SK-N-SH (cell line): Measurements from ENCODE around the gene ESM1.

ENCODE experiments used
- CTCF ChIP-seq: fragments of 200-600 bp; sonication (generic); IDR thresholded peaks from 2 replicates; pipeline ENCODE4 v1.6.1; 2017; ENCODE audit warnings: antibody characterized with exemption, mild to moderate bottlenecking, moderate library complexity
- EP300 ChIP-seq, 2 experiments: IDR thresholded peaks; 2 replicates each; pipeline versions ENCODE4 v1.4.0 to v1.6.1; 2012; ENCODE audit warnings: borderline replicate concordance in 1 of 2, low read depth in 1 of 2, low read length in 1 of 2
- EZH2phosphoT487 ChIP-seq: fragments of 200-600 bp; sonication (generic); IDR thresholded peaks from 2 replicates; pipeline ENCODE4 v1.6.1; 2017; ENCODE audit warnings: low read depth, mixed run types, mild to moderate bottlenecking, antibody characterized with exemption, moderate library complexity, borderline replicate concordance
- FOXJ3 ChIP-seq: sonication (generic); formaldehyde crosslinking; IDR thresholded peaks from 2 replicates; pipeline ENCODE4 v1.5.1; 2020; ENCODE audit warnings: mild to moderate bottlenecking, missing genetic modification reagents
- IRF3 ChIP-seq: fragments of 150-350 bp; IDR thresholded peaks from 2 replicates; pipeline ENCODE4 v1.6.1; 2016; ENCODE audit warnings: mild to moderate bottlenecking, low read depth, low read length
- MAX ChIP-seq: IDR thresholded peaks from 2 replicates; pipeline ENCODE4 v1.4.0; 2012; ENCODE audit warnings: low read depth
- NRF1 ChIP-seq: IDR thresholded peaks from 2 replicates; pipeline ENCODE4 v1.6.1; 2012; ENCODE audit warnings: low read depth, mild to moderate bottlenecking, low read length
- POLR2AphosphoS5 ChIP-seq: IDR thresholded peaks from 2 replicates; pipeline ENCODE4 v1.6.1; 2012; ENCODE audit warnings: low read depth, low read length
- RFX5 ChIP-seq: IDR thresholded peaks from 2 replicates; pipeline ENCODE4 v1.6.1; 2012; ENCODE audit warnings: mild to moderate bottlenecking, improper control_type of control experiment, low read length
- SMC3 ChIP-seq: IDR thresholded peaks from 2 replicates; pipeline ENCODE4 v1.6.1; 2012; ENCODE audit warnings: low read depth, low read length, improper control_type of control experiment
- TAF1 ChIP-seq: IDR thresholded peaks from 2 replicates; pipeline ENCODE4 v1.6.1; 2012; ENCODE audit warnings: low read depth, mild to moderate bottlenecking, low read length, moderate library complexity, borderline replicate concordance
- USF2 ChIP-seq: fragments of 150-350 bp; IDR thresholded peaks from 2 replicates; pipeline ENCODE4 v1.6.1; 2017; ENCODE audit warnings: antibody characterized with exemption, low read length, low read depth, borderline replicate concordance
- YY1 ChIP-seq: IDR thresholded peaks from 2 replicates; pipeline ENCODE4 v1.4.0; 2012; ENCODE audit warnings: low read depth, mild to moderate bottlenecking

- no peak for TF ChIP-seq TAF1
- TF ChIP-seq EZH2phosphoT487: no peak
- TF ChIP-seq CTCF: no peak
- TF ChIP-seq IRF3: no peak
- no peak for TF ChIP-seq NRF1
- TF ChIP-seq YY1: no peak
- TF ChIP-seq USF2: no peak
- no peak for TF ChIP-seq RFX5
- no peak for TF ChIP-seq EP300 (IDR thresholded peaks at IDR 0.05; ENCODE audit: borderline replicate concordance in 1 of 2, low read depth in 1 of 2, low read length in 1 of 2)
- TF ChIP-seq POLR2AphosphoS5: no peak
- no peak for TF ChIP-seq MAX
- TF ChIP-seq SMC3: no peak
- TF ChIP-seq FOXJ3 (CRISPR knock-in tag): no peak
Measured at GRCh38 chr5:54993318-54993717, 7.9 kb upstream of the ESM1 start.
